ENCODE results near the gene PTPRN2.

PTPRN2 gene

DNA sequence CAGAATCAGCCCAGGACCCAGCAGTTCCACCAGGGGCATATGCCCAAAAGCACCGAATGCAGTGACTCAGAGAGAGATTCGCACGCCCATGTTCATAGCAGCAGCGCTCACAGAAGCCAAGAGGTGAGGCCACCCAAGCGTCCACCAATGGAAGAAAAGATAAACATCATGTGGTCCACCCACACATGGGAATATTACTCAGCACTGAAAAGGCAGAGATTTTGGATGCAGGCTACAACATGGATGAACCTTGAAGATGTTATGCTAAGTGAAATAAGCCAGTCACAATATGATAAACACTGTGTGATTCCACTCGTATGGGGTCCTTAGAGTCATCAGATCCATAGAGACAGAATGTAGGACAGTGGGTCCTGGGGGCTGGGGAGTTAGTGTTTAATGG lies 823.4 kb downstream of the PTPRN2 start:
- no peak overlapping the region for H3K4me3 ChIP-seq (ENCODE audit: low read depth, low read length)

DNA sequence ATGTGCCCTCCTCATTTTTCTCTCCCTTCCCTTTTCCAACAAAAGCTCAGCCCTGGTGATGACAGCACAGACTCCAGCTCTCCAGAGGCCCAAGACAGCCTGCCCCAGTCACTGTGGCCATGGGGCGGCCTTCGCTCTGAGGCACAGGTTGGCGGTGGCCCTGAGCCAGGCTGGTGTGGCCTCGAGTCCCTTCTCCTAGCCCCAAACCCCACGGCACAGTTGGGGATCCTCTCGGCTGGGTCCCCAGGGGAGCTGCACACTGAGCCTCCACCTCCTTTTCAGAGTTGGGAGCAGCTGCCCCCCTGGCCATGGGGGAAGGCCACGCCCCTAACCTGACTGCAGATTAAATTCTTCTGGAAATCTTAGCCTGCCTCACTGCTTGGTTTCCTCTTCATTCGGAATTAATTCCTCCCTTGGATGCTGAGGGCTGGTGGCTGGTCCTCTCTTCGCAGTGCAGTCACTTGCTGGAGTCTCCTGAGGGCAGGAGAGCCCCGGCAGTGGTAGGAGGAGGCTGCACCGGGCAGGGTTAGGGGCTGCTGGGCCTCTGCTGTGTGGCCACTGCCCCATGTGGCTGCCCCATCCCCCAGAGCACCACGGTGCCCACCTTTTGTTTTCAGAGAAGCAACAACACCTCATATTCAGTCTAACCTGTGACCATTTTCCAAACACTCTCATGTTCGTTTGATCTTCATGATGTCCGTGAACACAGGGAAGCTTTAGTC lies 824.2 kb downstream of the PTPRN2 start:
- H3K4me3 ChIP-seq (ENCODE audit: low read depth, low read length), result no peak overlapping the region

DNA sequence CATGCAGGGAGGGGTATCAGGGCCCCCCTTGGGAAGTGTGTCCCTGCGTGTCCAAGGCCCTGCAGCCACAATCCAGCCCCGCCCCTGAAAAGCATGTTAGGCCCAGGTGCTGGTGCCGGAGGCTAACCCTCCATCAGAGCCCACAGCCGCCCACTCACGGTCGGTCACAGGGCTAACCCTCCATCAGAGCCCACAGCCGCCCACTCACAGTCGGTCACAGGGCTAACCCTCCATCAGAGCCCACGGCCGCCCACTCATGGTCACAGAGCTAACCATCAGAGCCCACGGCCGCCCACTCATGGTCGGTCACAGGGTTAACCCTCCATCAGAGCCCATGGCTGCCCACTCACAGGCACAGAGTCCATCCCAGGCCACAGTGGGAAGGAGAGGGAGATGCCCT lies 824.8 kb downstream of the PTPRN2 start:
- H3K4me3 ChIP-seq (ENCODE audit: low read depth, low read length), result no peak overlapping the region

GRCh38 chr7:157760004-157760730 lies 827.5 kb downstream of the PTPRN2 start:
- H3K4me3 ChIP-seq (ENCODE audit: low read depth, low read length), result no peak overlapping the region

GRCh38 chr7:157759246-157759805 lies 828.3 kb downstream of the PTPRN2 start:
- no peak overlapping the region for H3K4me3 ChIP-seq (ENCODE audit: low read depth, low read length)

- H3K4me3 ChIP-seq (ENCODE audit: low read depth, low read length), result no peak overlapping the region
Measured at GRCh38 chr7:157758468-157759245, 829.0 kb downstream of the PTPRN2 start.

DNA sequence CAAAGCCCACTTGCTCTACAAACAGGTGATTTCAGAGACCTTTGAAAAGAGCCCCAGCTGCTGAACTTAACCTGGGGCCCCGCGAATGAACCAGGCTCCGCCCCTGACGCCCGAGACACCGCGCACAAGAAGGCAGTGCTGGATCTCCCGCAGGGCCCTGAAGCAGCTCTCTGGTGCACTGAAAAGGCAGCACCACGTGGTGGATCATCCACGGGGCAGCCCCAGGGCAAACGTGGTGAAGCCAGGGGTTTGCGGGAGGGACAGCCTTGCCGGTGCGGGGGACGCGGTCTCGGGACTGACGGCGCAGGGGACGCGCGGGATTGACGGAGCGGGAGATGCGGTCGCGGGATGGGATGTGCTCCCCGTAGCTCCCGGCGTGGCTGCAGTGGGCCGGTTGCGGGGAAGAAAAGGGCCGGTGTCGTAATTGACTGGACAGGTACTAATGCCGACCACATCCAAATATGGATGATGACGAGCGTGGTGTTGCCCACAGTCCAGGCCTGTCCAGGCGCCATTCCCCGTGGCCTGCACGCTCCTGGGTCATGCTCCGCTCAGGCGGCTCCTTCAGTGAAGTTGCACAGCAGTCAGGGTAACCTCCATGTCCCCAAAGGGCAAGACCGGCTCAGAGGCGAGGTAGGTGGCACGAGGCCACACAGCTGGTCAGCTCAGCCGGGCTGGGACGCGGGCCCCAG lies 829.7 kb downstream of the PTPRN2 start:
- H3K4me3 ChIP-seq (ENCODE audit: low read depth, low read length), result no peak overlapping the region

- no peak overlapping the region for H3K4me3 ChIP-seq (ENCODE audit: low read depth, low read length)
Measured at GRCh38 chr7:157757211-157757610, 830.4 kb downstream of the PTPRN2 start.

DNA sequence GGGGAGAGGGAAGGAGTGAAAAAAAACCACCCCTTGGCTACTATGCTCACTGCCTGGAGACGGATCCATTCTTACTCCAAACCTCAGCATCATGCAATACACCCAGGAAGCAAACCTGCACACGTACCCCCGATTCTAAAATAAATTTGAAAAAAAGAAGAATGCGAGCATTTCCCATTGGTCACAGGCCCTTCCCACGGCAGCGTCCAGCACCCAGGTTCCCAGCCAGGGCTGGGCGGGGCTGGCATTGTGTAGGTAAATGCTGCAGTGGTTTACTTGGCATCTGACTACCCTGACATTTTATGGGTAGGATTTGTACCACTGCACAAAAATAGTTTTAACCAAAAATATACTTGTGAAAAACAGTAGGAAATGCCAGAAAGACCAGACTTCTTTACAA lies 831.9 kb downstream of the PTPRN2 start:
- no peak overlapping the region for H3K4me3 ChIP-seq (ENCODE audit: low read depth, low read length)

DNA sequence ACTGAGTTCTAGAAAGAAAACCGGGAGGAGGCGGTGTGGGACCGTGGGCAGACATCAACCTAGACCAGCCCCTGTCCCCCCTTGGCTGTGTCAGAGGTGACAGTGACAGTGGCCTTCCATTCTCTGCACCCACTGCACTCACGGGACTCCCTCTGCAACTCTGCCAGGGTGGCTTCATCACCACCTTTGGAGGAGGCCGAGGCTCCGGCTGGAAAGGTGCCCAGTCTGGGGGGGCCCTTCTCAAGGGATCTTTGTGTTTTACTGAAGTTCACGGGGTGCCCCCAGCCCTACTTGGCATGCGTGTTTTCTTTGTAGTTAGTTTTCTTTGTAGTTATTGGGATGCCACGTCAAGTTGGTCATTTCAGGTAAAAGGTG lies 833.2 kb downstream of the PTPRN2 start:
- H3K4me3 ChIP-seq (ENCODE audit: low read depth, low read length), result no peak overlapping the region

GRCh38 chr7:157753713-157754415 lies 833.8 kb downstream of the PTPRN2 start:
- H3K4me3 ChIP-seq (ENCODE audit: low read depth, low read length), result no peak overlapping the region

DNA sequence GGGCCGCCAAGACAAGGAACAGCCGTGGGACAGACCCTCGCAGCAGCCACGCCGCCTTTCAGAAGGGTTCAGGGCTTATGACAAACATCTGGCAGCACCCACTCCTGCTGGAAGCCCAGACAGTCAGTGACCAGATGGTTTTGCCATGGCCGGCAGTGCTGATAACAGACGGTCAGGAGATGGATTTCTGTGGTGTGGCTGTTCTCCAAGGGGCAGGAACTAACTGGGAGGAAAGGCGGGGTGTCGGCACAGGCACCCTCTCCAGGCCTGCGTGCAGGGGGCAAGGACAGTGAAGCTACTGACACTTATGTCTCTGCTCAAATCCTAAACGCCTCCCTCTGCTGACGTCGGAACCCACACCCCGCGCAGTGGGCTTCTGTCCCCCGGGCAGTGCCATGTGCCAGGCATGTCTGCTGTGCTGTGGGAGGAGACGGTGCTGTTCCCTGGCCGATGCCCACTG lies 834.8 kb downstream of the PTPRN2 start:
- H3K4me3 ChIP-seq (ENCODE audit: low read depth, low read length), result no peak overlapping the region

- H3K4me3 ChIP-seq (ENCODE audit: low read depth, low read length), result no peak overlapping the region
Measured at GRCh38 chr7:157751951-157752673, 835.5 kb downstream of the PTPRN2 start.

- H3K4me3 ChIP-seq (ENCODE audit: low read depth, low read length), result no peak overlapping the region
Measured at GRCh38 chr7:157751406-157751805, 836.2 kb downstream of the PTPRN2 start.

DNA sequence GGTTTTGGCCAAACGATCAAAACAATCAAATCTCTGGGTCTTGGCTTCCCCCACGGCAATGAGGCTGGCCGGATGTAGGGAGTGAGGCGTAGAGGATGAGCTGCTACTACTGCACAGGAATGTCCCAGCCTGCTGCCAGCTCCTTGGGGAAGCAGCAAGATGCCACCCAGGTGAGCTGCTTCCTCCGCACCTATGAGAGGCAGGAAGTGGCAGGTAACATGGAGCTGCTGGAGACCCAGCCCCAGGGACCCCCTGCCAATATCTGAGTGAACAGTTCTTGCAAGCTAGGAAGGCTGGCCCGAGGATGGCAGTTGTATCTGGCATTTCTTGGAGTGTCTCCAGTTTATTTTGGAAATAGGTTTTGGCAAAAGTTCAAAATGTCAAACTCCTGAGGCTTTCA lies 837.3 kb downstream of the PTPRN2 start:
- no peak overlapping the region for H3K4me3 ChIP-seq (ENCODE audit: low read depth, low read length)

DNA sequence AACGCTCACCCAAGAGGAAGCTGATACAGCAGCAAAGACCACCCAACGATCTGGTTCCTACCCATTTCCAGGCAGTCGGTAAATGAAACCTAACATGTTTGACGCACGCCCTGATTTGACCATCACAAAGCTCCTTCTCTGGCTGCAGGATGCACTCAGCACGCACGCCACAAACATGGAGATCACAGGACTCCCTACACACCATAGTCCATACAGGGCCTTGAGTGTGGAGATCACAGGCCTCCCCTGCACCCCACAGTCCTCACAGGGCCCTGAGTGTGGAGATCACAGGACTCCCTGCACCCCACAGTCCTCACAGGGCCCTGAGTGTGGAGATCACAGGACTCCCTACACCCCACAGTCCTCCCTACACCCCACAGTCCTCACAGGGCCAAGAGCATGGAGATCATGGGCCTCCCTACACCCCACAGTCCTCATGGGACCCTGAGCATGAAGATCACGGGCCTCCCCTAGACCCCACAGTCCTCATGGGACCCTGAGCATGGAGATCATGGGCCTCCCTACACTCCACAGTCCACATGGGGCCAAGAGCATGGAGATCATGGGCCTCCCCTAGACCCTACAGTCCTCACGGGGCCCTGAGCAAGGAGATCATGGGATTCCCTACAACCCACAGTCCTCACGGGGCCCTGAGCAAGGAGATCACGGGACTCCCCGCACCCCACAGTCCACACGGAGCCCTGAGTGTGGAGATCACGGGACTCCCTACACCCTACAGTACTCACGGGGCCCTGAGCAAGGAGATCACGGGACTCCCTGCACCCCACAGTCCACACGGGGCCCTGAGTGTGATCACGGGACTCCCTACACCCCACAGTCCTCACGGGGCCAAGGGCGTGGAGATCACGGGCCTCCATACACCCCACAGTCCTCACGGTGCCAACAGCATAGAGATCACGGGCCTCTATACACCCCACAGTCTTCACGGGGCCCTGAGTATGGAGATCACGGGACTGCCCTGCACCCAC lies 841.6 kb downstream of the PTPRN2 start:
- H3K4me3 ChIP-seq (ENCODE audit: low read depth, low read length), result no peak overlapping the region

- H3K4me3 ChIP-seq (ENCODE audit: low read depth, low read length), result no peak overlapping the region
Measured at GRCh38 chr7:157744786-157745601, 842.6 kb downstream of the PTPRN2 start.

Measured in iPS-11a (cell line).